GM15510 (cell line): ENCODE data around the gene SDC4.

Experiments
- POLR2A ChIP-seq: IDR thresholded peaks from 3 replicates; pipeline ENCODE4 v1.6.1; 2011; ENCODE audit warnings: borderline replicate concordance; ENCODE audit not compliant: insufficient read length; ENCODE audit errors: extremely low read depth

SDC4 gene

GRCh38 chr20:45288860-45289259 lies 59.4 kb downstream of the SDC4 start:
- TF ChIP-seq POLR2A: no peak

- no peak for TF ChIP-seq POLR2A
Observed at GRCh38 chr20:45288376-45288775, 59.8 kb downstream of the SDC4 start.

GRCh38 chr20:45283551-45284057 lies 64.6 kb downstream of the SDC4 start:
- no peak for TF ChIP-seq POLR2A

GRCh38 chr20:45282700-45283550 lies 65.3 kb downstream of the SDC4 start:
- TF ChIP-seq POLR2A: no peak

GRCh38 chr20:45279992-45280391 lies 68.2 kb downstream of the SDC4 start:
- no peak for TF ChIP-seq POLR2A

- no peak for TF ChIP-seq POLR2A
Observed at GRCh38 chr20:45275338-45275737, 72.9 kb downstream of the SDC4 start.
